NT2/D1 (cell line): ENCODE results near the gene KAZN.

Experiments used
- DNase-seq: peaks from one replicate; pipeline ENCODE4 v3.0.0-alpha.2; 2011; ENCODE audit warnings: low read depth, low spot score
- H3K27me3 ChIP-seq: 2 replicates; pipeline ENCODE4 v1.6.0; 2011; ENCODE audit warnings: mild to moderate bottlenecking; ENCODE audit not compliant: insufficient read length, insufficient read depth
- H3K36me3 ChIP-seq: 2 replicates; pipeline ENCODE4 v1.6.1; 2011; ENCODE audit warnings: mild to moderate bottlenecking, low read length, mixed read lengths; ENCODE audit not compliant: insufficient read depth, insufficient read length
- H3K4me1 ChIP-seq: 2 replicates; pipeline ENCODE4 v1.5.1; 2011; ENCODE audit not compliant: insufficient read depth, insufficient read length
- H3K4me3 ChIP-seq: 2 replicates; pipeline ENCODE4 v1.5.1; 2011; ENCODE audit warnings: low read depth; ENCODE audit not compliant: insufficient read length
- H3K9ac ChIP-seq: 2 replicates; pipeline ENCODE4 v1.6.0; 2011; ENCODE audit warnings: low read depth; ENCODE audit not compliant: insufficient read length
- H3K9me3 ChIP-seq: 2 replicates; pipeline ENCODE4 v1.5.1; 2011; ENCODE audit warnings: mild to moderate bottlenecking, low read length; ENCODE audit not compliant: insufficient read depth
- SUZ12 ChIP-seq: IDR thresholded peaks from 2 replicates; pipeline ENCODE4 v1.6.1; 2011; ENCODE audit not compliant: insufficient read length, insufficient read depth; ENCODE audit errors: extremely low read depth
- YY1 ChIP-seq: IDR thresholded peaks from 2 replicates; pipeline ENCODE4 v1.6.1; 2011; ENCODE audit not compliant: insufficient read length, insufficient read depth
- ZNF274 ChIP-seq: IDR thresholded peaks from 2 replicates; pipeline ENCODE4 v1.6.1; 2011; ENCODE audit warnings: mild to moderate bottlenecking, low read depth, low read length

Gene KAZN

DNA sequence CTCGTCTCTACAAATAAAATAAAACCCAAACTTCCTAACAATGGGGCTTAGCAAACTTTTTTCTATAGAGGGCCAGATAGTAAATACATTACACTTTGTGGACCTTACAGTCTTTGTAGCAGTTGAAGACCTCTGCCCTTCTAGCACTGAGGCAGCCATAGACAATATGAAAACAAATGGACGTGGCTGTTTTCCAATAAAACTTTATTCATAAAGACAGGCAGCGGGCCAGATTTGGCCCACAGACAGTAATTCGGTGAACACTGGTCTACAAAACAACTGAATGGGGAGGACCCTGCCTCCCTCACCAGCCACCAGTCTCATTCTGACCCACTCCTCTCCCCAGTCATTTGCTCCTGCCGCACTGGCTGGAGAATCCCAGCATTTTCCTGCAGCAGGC lies 162.3 kb downstream of the KAZN start:
- H3K4me1 ChIP-seq: peaks cover 6% of the 10 kb centered on the region

DNA sequence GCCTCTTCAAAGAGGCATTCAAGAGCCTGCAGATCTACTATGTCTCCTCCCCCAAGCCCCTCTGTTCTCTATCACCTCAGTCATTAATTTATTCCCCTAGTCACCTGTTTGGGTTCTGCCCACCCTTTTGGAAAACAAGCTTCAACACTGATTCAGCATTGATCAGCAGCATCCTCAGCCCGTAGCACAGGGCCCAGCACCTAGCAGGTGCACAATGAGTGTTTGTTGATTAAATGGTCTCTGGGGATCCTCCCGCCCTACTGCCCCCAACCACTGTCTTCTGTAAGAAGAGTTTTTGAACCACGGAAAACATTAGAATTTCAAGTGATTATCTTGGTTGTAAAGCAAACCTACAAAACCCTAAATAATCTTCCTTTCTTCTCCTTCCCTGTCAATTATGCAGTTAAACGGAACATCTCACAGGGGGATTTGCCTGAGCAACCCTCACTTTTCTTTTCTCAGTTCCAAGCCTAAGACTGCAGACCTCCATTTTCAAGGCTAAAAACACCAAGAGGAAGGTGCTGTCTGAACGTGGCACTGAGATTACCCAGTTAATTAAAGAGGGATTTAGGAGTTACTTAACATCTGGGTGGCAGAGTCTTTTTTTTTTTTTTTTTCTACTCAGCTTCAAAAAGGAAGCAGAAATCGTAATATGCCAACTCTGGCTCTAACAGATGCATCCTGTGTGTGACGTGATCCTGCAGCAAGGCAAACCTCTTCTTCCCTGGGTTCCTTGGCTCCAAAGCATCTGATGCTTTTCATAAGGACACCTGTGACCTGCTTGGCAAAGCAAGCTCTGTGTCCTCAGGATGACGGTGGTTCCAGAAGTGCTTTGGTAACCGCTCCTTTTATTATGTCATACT lies 163.0 kb downstream of the KAZN start:
- DNase-seq: no peak
- no peak for TF ChIP-seq YY1
- TF ChIP-seq ZNF274: no peak
- no peak for TF ChIP-seq SUZ12
- Histone ChIP-seq H3K4me1 (peaks cover 6% of the 10 kb centered on the region), H3K36me3 (no peaks in the 10 kb centered on the region), H3K9ac (no peak overlapping the region), H3K9me3 (peaks cover 6% of the 10 kb centered on the region; the same call in 1 of the 2 replicates), H3K27me3 (no peaks in the 10 kb centered on the region), H3K4me3 (no peak overlapping the region)

More for the DNA sequence above, 162.3 kb downstream of the KAZN start:
- TF ChIP-seq YY1 (no peak), SUZ12 (no peak), ZNF274 (no peak)
- Histone ChIP-seq H3K36me3 (no peaks in the 10 kb centered on the region), H3K4me3 (no peak overlapping the region), H3K9ac (no peak overlapping the region), H3K27me3 (no peaks in the 10 kb centered on the region), H3K9me3 (peaks cover 5% of the 10 kb centered on the region; the same call in 1 of the 2 replicates)
- no peak for DNase-seq

DNA sequence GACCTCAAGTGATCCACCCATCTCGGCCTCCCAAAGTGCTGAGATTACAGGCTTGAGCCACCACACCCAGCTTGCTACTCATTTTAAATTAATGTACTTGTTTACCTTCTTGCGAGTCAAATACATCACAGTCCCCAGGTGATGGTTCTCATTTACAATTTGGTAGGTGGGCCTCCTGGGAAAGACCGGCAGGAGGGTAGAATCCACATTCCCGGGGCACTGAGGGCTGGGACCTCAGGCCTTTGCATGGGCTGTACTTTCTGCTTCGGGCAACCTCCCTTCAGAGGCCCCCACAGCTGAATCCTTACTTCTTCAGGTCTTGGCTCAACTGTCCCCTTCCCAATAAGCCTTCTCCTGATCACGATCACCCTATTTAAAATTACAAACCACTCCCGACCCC lies 165.5 kb downstream of the KAZN start:
- TF ChIP-seq SUZ12 (no peak), ZNF274 (no peak), YY1 (no peak)
- Histone ChIP-seq H3K4me1 (peaks cover 10% of the 10 kb centered on the region), H3K4me3 (no peak overlapping the region), H3K27me3 (no peaks in the 10 kb centered on the region), H3K36me3 (no peaks in the 10 kb centered on the region), H3K9me3 (peaks cover 6% of the 10 kb centered on the region; the same call in 1 of the 2 replicates), H3K9ac (no peak overlapping the region)
- no peak for DNase-seq

DNA sequence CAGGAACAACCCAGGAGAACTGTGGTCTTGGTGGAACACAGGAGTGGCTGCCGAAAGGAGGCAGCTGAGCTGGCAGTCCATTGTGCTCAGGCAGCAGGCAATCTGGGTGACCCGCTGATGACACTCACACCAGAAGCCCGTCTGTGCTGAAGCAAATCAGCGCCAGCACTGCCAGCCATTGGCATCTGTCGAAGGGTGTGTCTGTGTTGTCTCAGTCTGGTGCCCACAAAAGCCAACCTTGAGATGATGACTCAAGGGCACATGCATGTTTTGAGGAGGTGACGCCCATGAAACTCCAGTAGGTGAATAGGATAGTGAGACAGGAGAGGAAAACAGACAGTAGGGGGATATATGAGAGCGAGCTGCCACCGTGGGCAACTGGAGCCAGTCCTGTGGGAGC lies 167.3 kb downstream of the KAZN start:
- Histone ChIP-seq H3K9ac (no peak overlapping the region), H3K27me3 (no peaks in the 10 kb centered on the region), H3K4me1 (peaks cover 4% of the 10 kb centered on the region), H3K9me3 (peaks cover 6% of the 10 kb centered on the region; the same call in 1 of the 2 replicates), H3K36me3 (no peaks in the 10 kb centered on the region), H3K4me3 (no peak overlapping the region)
- TF ChIP-seq SUZ12 (no peak), ZNF274 (no peak), YY1 (no peak)
- no peak for DNase-seq

DNA sequence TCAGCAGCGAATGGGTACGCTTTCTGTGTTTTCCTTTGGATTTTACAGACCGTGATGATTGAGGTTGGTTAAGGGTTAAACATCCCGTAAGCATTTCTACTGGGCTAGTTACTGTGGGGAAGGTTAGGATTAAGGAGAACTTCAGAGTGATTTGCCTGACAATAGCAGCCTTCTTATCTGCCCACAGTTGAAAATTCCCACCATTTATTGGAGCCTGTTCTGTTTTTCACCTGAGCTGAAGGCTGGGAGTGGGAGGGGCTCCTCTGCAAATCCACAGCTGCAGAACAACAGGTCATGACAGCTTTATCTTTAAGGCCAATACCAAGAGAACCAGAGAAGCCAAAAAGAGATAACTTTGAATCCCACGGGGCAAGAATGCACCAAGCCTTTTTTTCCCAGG lies 168.6 kb downstream of the KAZN start:
- Histone ChIP-seq H3K4me1 (peaks cover 4% of the 10 kb centered on the region), H3K9me3 (peaks cover 6% of the 10 kb centered on the region; the same call in 1 of the 2 replicates), H3K36me3 (no peaks in the 10 kb centered on the region), H3K4me3 (no peak overlapping the region), H3K27me3 (no peaks in the 10 kb centered on the region), H3K9ac (no peak overlapping the region)
- TF ChIP-seq ZNF274: no peak
- no peak for TF ChIP-seq SUZ12
- no peak for TF ChIP-seq YY1
- DNase-seq: peak; percentile 46

DNA sequence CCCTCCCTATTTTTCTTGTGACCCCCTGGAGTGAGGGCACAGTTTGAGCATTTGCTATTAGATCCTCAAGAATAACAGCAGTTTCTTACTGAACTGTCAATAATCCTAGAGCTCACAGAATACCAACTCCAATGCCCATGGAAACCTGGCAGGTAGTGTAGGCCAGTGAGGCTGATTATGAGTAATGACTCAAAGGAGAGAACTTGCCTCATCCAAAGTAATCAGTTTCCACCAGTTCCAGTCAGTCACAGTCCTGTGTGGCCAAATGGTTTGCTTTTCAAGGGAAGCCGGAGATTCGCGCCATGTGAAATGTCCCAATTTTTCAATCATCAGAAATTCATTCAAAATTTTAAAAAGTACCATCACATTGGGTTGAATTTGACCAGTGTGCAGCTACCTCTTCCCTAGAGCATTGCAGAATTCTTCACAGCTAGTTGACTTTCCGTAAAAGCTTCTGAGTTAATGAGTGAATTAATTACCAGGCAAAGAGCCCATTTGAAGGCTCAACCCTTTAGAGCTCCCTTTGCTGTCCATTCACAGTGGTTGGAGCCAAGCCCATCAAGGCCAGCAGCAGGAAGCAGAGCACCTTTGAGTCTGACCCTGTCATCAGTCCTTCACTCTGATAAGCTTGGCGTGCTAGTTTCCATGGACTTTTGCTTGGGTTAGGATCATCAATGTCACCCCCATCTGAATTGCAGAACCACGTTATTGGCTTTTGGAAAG lies 170.3 kb downstream of the KAZN start:
- no peak for DNase-seq
- H3K27me3 ChIP-seq: no peaks in the 10 kb centered on the region
- TF ChIP-seq SUZ12 (no peak), YY1 (no peak), ZNF274 (no peak)

More for the DNA sequence above, 170.3 kb downstream of the KAZN start:
- H3K9ac ChIP-seq: no peak overlapping the region
- peaks cover 6% of the 10 kb centered on the region; the same call in 1 of the 2 replicates for H3K9me3 ChIP-seq
- peaks cover 4% of the 10 kb centered on the region for H3K4me1 ChIP-seq
- H3K4me3 ChIP-seq: no peak overlapping the region
- H3K36me3 ChIP-seq: no peaks in the 10 kb centered on the region
